Measurements from ENCODE around the gene KRT35. TPM values are rescaled to one million over a fixed set of nuclear protein-coding genes. Genes with fewer than 3 reads are reported as not detected.

KRT35 gene
- total RNA-seq, 1 donor, result not detected

- no peak overlapping the region for H3K4me3 ChIP-seq (ENCODE audit: low read depth, low read length)
- peak; percentile 93 for DNase-seq (ENCODE audit: low read depth)
- no peak for TF ChIP-seq CTCF (IDR thresholded peaks at IDR 0.05; ENCODE audit: insufficient read depth, low read depth, low read length)
These were observed 34.1 kb downstream of the KRT35 start for GRCh38 chr17:41446806-41447205.

- DNase-seq (ENCODE audit: low read depth), result no peak
- TF ChIP-seq CTCF (IDR thresholded peaks at IDR 0.05; ENCODE audit: insufficient read depth, low read depth, low read length), result no peak
- H3K4me3 ChIP-seq (ENCODE audit: low read depth, low read length), result no peak overlapping the region
These were observed 36.3 kb downstream of the KRT35 start for GRCh38 chr17:41444640-41445039.

DNA sequence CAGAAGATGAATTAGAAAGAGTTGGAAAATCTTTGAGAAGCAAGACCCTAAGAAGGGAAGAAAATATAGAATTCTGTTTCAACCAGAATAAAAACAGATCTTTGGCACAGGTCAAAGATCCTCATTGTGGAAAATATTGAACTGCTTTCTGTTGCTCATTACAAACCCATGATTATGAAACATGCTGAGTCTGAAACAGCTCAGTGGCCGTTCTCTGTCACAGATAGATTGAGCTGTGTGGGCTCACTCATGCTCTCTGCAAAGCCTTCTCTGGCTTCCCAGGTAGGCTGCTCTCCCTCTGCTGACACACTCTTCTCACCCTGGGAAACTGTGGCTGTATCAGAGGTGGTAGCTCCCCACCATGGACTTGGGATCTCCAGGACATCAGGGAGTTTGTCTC lies 36.8 kb downstream of the KRT35 start:
- no peak overlapping the region for H3K4me3 ChIP-seq (ENCODE audit: low read depth, low read length)
- no peak for TF ChIP-seq CTCF (IDR thresholded peaks at IDR 0.05; ENCODE audit: insufficient read depth, low read depth, low read length)
- DNase-seq (ENCODE audit: low read depth), result no peak

DNA sequence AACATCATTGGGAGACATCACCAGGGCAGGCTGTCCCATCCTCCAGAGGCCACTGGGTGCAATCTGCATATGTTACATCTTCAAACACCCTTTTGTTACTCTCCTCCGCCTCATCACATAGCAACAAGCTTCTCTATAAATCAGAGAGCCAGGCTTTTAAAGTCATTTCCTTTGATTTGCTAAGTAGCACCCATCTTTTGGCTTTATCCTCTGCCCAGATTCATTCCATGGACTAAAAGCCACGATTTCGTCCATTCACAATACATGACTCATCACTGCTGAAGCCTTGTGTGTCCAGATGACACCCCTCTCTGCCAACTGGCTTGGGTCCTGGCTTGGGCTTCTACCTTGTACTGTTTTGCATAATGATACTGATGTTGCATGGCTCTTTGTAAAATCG lies 38.2 kb downstream of the KRT35 start:
- H3K4me3 ChIP-seq (ENCODE audit: low read depth, low read length), result no peak overlapping the region
- peak; percentile 61 for DNase-seq (ENCODE audit: low read depth)
- TF ChIP-seq CTCF (IDR thresholded peaks at IDR 0.05; ENCODE audit: insufficient read depth, low read depth, low read length), result no peak

DNA sequence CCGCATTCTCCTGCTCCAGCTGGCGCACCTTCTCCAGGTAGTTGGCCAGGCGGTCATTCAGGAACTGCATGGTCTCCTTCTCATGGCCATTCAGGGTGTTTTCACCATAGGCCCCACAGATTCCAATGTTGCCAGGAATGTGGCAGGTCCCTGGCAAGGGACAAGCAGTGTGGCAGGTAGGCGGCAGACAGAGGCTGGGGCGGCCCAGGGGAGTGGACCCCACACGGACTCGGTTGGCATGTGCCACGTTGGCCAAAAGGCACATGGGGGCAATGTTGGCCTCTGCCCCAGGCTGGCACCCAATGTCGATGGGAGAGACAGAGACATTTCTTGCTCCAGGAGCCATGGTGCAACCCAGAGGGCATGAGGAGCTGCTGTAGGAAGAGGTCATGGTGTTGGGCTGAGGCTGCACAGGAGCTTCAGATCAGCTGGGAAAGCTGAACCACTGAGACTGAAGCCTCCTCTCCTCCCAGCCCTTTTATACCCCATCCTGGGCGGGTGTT lies 40.4 kb downstream of the KRT35 start, which contains the start of gene KRT38:
TSS of gene KRT38 (minus strand) at position 453 of the 503 bp plus-strand sequence. CDS start at position 391, 62 bp downstream.
- no peak for TF ChIP-seq CTCF (IDR thresholded peaks at IDR 0.05; ENCODE audit: insufficient read depth, low read depth, low read length)
- H3K4me3 ChIP-seq (ENCODE audit: low read depth, low read length), result no peak within 1 kb of the TSS
- no peak for DNase-seq (ENCODE audit: low read depth)

DNA sequence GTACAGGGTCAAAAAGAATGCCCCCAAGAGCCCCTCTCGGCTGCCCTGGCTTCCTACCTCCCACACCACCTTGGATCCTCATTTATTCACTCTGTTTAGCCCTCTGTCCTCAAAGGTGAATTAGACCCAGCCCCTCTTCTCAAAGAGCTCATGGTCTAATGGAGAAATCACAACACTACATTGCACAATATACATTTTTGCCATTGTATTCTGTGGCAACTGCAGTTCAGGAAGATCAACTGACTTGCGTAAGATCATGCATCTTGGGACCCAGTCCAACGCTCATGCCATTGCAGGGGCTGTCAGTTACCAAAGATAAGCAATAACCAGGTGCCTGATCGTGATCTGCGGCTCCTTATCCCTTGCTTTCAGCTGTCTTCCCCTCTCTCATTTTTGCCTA lies 41.6 kb downstream of the KRT35 start:
- no peak overlapping the region for H3K4me3 ChIP-seq (ENCODE audit: low read depth, low read length)
- TF ChIP-seq CTCF (IDR thresholded peaks at IDR 0.05; ENCODE audit: insufficient read depth, low read depth, low read length), result no peak
- DNase-seq (ENCODE audit: low read depth), result peak; percentile 26

DNA sequence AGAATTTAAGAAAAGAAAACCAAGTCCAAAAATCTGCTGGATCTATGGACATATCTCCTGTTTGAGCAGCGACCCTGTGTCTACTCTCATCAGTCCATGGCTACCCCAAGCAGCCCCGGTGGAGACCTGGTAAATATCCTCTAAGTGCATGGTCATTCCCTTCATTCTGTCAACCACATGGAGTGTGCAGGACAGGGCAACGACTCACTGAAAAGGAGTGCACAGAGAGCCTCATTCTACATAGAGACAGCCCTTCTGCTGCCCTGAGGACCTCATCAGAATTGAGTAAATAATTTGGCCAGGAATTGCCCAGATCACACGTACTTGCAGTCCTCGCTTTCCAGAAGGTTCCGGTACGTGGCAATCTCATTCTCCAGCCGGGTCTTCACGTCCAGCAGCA lies 43.2 kb downstream of the KRT35 start:
- DNase-seq (ENCODE audit: low read depth), result no peak
- no peak for TF ChIP-seq CTCF (IDR thresholded peaks at IDR 0.05; ENCODE audit: insufficient read depth, low read depth, low read length)
- no peak overlapping the region for H3K4me3 ChIP-seq (ENCODE audit: low read depth, low read length)
